Activated B cell treated with CpG ODN at 0.5 μM for 24 hours (primary cell): ENCODE measurements around the gene LAMP1. TPM values are rescaled to one million over a fixed set of nuclear protein-coding genes. Genes with fewer than 3 reads are reported as not detected.
"Not testable (repeated sequence)": the region's sequence is repeated elsewhere in the genome, so short reads cannot be mapped to it uniquely, and the experiment has no call there.

Experiments
- ATAC-seq: fragments of 200-7000 bp; cut with Tn5 transposase; one replicate; pipeline ENCODE4 v1.10.0; 2021; ENCODE audit warnings: low read depth, mild to moderate bottlenecking, moderate library complexity
- CTCF ChIA-PET: fragments of 350-600 bp; sonication (Branson Sonifier 250); formaldehyde crosslinking; loops from one replicate; lab custom pipeline; 2021; ENCODE audit warnings: antibody characterized with exemption; lab: Charles Lee
- POLR2A ChIA-PET: fragments of 350-600 bp; sonication (Branson Sonifier 250); formaldehyde crosslinking; loops from one replicate; lab custom pipeline; 2021; ENCODE audit warnings: antibody characterized with exemption; lab: Charles Lee
- DNase-seq: peaks from one replicate; pipeline ENCODE4 v3.0.0; 2022
- H3K27ac Mint-ChIP-seq: one replicate; pipeline ENCODE4 v1.8.0; 2020; ENCODE audit warnings: mixed read lengths
- H3K27me3 Mint-ChIP-seq: one replicate; pipeline ENCODE4 v1.8.0; 2021; ENCODE audit warnings: mixed read lengths
- H3K36me3 Mint-ChIP-seq: one replicate; pipeline ENCODE4 v1.8.0; 2021; ENCODE audit warnings: low read depth, mixed read lengths
- H3K4me1 Mint-ChIP-seq: one replicate; pipeline ENCODE4 v1.8.0; 2021; ENCODE audit warnings: mixed read lengths
- H3K4me3 Mint-ChIP-seq: one replicate; pipeline ENCODE4 v1.8.0; 2020; ENCODE audit warnings: mild to moderate bottlenecking, mixed read lengths
- H3K9me3 Mint-ChIP-seq: one replicate; pipeline ENCODE4 v1.8.0; 2020; ENCODE audit warnings: mixed read lengths
- CTCF ChIP-seq: fragments of 200-600 bp; IDR thresholded peaks from one replicate; pipeline ENCODE4 v1.8.0; 2022; ENCODE audit warnings: antibody characterized with exemption, mild to moderate bottlenecking
- intact Hi-C: fragments of 100-400 bp; cut with micrococcal nuclease; formaldehyde crosslinking; loops from one replicate; pipeline ENCODE4 v1.15.1; 2024
- total RNA-seq: library from RNA; stranded (reverse); gene quantifications from 2 replicates; pipeline ENCODE4 v1.2.3, GENCODE V29; 2022

LAMP1 gene
- total RNA-seq, 1 donor from 2014 or later, result 86.2 TPM

DNA sequence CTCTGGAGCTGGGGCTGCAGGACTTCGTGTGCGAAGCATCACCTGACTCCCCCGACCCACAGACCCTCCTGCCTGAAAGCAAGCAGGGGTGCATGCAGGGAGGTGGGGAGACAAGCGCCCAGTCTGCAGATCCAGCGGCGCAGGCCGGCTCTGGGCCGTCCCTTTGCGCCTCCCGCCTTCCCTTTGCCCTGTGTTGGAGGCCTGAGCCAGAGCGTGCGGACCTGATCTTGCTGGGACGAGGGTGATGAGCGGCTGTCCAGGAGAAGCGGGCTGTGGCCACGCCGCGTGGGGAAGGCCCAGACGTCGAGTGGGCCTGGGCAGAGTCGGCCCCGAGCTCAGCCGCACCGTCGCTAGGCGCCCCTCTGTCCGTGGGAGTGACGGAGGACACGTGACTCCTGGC lies 72.2 kb downstream of the LAMP1 start:
- no peak for TF ChIP-seq CTCF
- ChIA-PET POLR2A (no interaction called here), CTCF (no interaction called here)
- intact Hi-C loops, result no loop called here
- Mint-ChIP-seq H3K27ac (no peak overlapping the region), H3K9me3 (no peaks in the 10 kb centered on the region), H3K36me3 (no peaks in the 10 kb centered on the region), H3K4me3 (no peak overlapping the region), H3K27me3 (peaks cover 13% of the 10 kb centered on the region), H3K4me1 (no peaks in the 10 kb centered on the region)
- ATAC-seq (no peak), DNase-seq (no peak)

- intact Hi-C loops, result no loop called here
- CTCF ChIA-PET, result no interaction called here
- Mint-ChIP-seq H3K36me3 (no peaks in the 10 kb centered on the region), H3K9me3 (no peaks in the 10 kb centered on the region), H3K27ac (no peak overlapping the region), H3K4me3 (no peak overlapping the region), H3K27me3 (peaks cover 20% of the 10 kb centered on the region), H3K4me1 (no peaks in the 10 kb centered on the region)
- POLR2A ChIA-PET, result no interaction called here
- TF ChIP-seq CTCF, result no peak
- ATAC-seq (no peak), DNase-seq (no peak)
Measured at GRCh38 chr13:113369881-113370280, 72.8 kb downstream of the LAMP1 start.

GRCh38 chr13:113371061-113371460 lies 74.0 kb downstream of the LAMP1 start:
- CTCF ChIA-PET, result no interaction called here
- Mint-ChIP-seq H3K36me3 (no peaks in the 10 kb centered on the region), H3K27me3 (peaks cover 12% of the 10 kb centered on the region), H3K4me1 (no peaks in the 10 kb centered on the region), H3K27ac (no peak overlapping the region), H3K4me3 (no peak overlapping the region), H3K9me3 (no peaks in the 10 kb centered on the region)
- intact Hi-C loops, result no loop called here
- ATAC-seq (no peak), DNase-seq (no peak)
- TF ChIP-seq CTCF, result no peak
- POLR2A ChIA-PET, result no interaction called here

DNA sequence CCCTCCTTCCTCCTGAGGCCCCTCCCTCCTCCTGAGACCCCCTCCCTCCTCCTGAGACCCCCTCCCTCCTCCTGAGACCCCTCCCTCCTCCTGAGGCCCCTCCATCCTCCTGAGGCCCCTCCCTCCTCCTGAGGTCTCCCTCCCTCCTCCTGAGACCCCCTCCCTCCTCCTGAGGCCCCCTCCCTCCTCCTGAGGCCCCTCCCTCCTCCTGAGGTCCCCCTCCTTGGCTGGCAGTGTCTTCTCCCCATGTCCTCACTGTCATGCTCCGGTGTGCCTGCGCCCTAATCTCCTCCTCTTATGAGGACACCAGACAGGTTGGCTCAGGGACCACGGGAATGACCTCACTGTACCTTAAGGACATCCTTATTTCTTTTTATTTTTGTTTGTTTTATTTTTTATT lies 74.7 kb downstream of the LAMP1 start:
- peaks cover 11% of the 10 kb centered on the region for H3K27me3 Mint-ChIP-seq
- ATAC-seq, H3K27ac Mint-ChIP-seq, H3K9me3 Mint-ChIP-seq, CTCF ChIA-PET, intact Hi-C loops, DNase-seq, H3K4me3 Mint-ChIP-seq, POLR2A ChIA-PET, H3K36me3 Mint-ChIP-seq, H3K4me1 Mint-ChIP-seq: not testable (repeated sequence)

Other genes starting within 250 kb of the LAMP1 start
- gene F7, start 191.4 kb upstream of the LAMP1 start, total RNA-seq, result not detected in 2 replicates
- gene F10, start 174.4 kb upstream of the LAMP1 start, total RNA-seq, result not detected in 2 replicates
- not detected in 2 replicates for gene PROZ, start 138.6 kb upstream of the LAMP1 start, total RNA-seq
- 35.6 and 43.1 TPM in 2 replicates for gene PCID2, start 88.6 kb upstream of the LAMP1 start, total RNA-seq
- 65.9 and 77.2 TPM in 2 replicates for gene CUL4A, start 87.6 kb upstream of the LAMP1 start, total RNA-seq
- not detected in 2 replicates for gene GRTP1, start 66.9 kb downstream of the LAMP1 start, total RNA-seq
- gene ADPRHL1, start 156.2 kb downstream of the LAMP1 start, total RNA-seq, result 0.84 and 0.93 TPM in 2 replicates
- gene DCUN1D2, start 193.5 kb downstream of the LAMP1 start, total RNA-seq, result 19.8 and 26.2 TPM in 2 replicates